A204.1 (cell line): ENCODE results near the gene ATP11A.

Experiments
- FAIRE-seq: peaks from 2 replicates; lab custom pipeline; 2012; peaks lifted over from hg19 to GRCh38; lab: Jason Lieb, UNC

Gene ATP11A

GRCh38 chr13:112761701-112762689 is 72.2 kb downstream of the ATP11A start:
- no peak for FAIRE-seq

GRCh38 chr13:112762690-112763080 is 72.8 kb downstream of the ATP11A start:
- no peak for FAIRE-seq

- FAIRE-seq = no peak
These were observed 74.2 kb downstream of the ATP11A start for GRCh38 chr13:112764028-112764427.

GRCh38 chr13:112764864-112765561 is 75.2 kb downstream of the ATP11A start:
- FAIRE-seq = no peak

- no peak for FAIRE-seq
These were observed 75.9 kb downstream of the ATP11A start for GRCh38 chr13:112765731-112766130.

- FAIRE-seq = no peak
These were observed 76.5 kb downstream of the ATP11A start for GRCh38 chr13:112766336-112766735.

- no peak for FAIRE-seq
These were observed 78.0 kb downstream of the ATP11A start for GRCh38 chr13:112767506-112768471.

- no peak for FAIRE-seq
These were observed 79.1 kb downstream of the ATP11A start for GRCh38 chr13:112768795-112769481.

GRCh38 chr13:112769615-112770014 is 79.8 kb downstream of the ATP11A start:
- FAIRE-seq = no peak

GRCh38 chr13:112770504-112770903 is 80.7 kb downstream of the ATP11A start:
- FAIRE-seq = no peak

GRCh38 chr13:112771139-112771876 is 81.5 kb downstream of the ATP11A start:
- FAIRE-seq = no peak

GRCh38 chr13:112771877-112772538 is 82.2 kb downstream of the ATP11A start:
- FAIRE-seq = no peak

GRCh38 chr13:112772539-112772909 is 82.7 kb downstream of the ATP11A start:
- no peak for FAIRE-seq

- no peak for FAIRE-seq
These were observed 83.1 kb downstream of the ATP11A start for GRCh38 chr13:112772929-112773328.

- no peak for FAIRE-seq
These were observed 84.0 kb downstream of the ATP11A start for GRCh38 chr13:112773601-112774447.

- FAIRE-seq = no peak
These were observed 84.6 kb downstream of the ATP11A start for GRCh38 chr13:112774448-112774792.

GRCh38 chr13:112774829-112775565 is 85.2 kb downstream of the ATP11A start:
- no peak for FAIRE-seq

GRCh38 chr13:112775791-112776279 is 86.0 kb downstream of the ATP11A start:
- FAIRE-seq = no peak

GRCh38 chr13:112776354-112776753 is 86.5 kb downstream of the ATP11A start:
- FAIRE-seq = no peak
